GM12878 (cell line): ENCODE results near the gene PDCL3. TPM values are rescaled to one million over a fixed set of nuclear protein-coding genes. Genes with fewer than 3 reads are reported as not detected.
A peak's percentile ranks its signal among the peaks of the same experiment; 100 is the strongest.

Source experiments
- BACH1 ChIP-seq: fragments of 450-650 bp; IDR thresholded peaks from 2 replicates; pipeline ENCODE4 v1.6.1; 2017; ENCODE audit warnings: mild to moderate bottlenecking, borderline replicate concordance
- CREM ChIP-seq: IDR thresholded peaks from 2 replicates; pipeline ENCODE4 v1.6.1; 2014; ENCODE audit warnings: antibody characterized with exemption, low read depth
- ESRRA ChIP-seq: IDR thresholded peaks from 2 replicates; pipeline ENCODE4 v1.6.1; 2012; ENCODE audit warnings: mild to moderate bottlenecking, low read length, improper control_type of control experiment
- EZH2 ChIP-seq: IDR thresholded peaks from 2 replicates; pipeline ENCODE4 v1.6.1; 2012; ENCODE audit warnings: low read depth, mild to moderate bottlenecking, control low read depth, inconsistent platforms, low read length, borderline replicate concordance; ENCODE audit not compliant: control insufficient read depth
- LARP7 ChIP-seq: fragments of 450-650 bp; IDR thresholded peaks from 2 replicates; pipeline ENCODE4 v1.6.1; 2017; ENCODE audit warnings: mild to moderate bottlenecking
- MTA3 ChIP-seq: IDR thresholded peaks from 2 replicates; pipeline ENCODE4 v1.6.1; 2012; ENCODE audit warnings: low read length, inconsistent platforms, borderline replicate concordance
- NBN ChIP-seq: fragments of 450-650 bp; IDR thresholded peaks from 2 replicates; pipeline ENCODE4 v1.6.1; 2016
- PBX3 ChIP-seq: IDR thresholded peaks from 2 replicates; pipeline ENCODE4 v1.6.1; 2011; ENCODE audit warnings: mild to moderate bottlenecking, low read depth, low read length, moderate library complexity; ENCODE audit not compliant: insufficient replicate concordance
- POU2F2 ChIP-seq: IDR thresholded peaks from 3 replicates; pipeline ENCODE4 v1.6.1; 2011; ENCODE audit warnings: low read depth, mild to moderate bottlenecking, low read length, borderline replicate concordance
- SIX5 ChIP-seq: IDR thresholded peaks from 2 replicates; pipeline ENCODE4 v1.6.1; 2011; ENCODE audit warnings: mild to moderate bottlenecking, low read depth, low read length, moderate library complexity; ENCODE audit not compliant: severe bottlenecking
- SMAD1 ChIP-seq: fragments of 450-650 bp; IDR thresholded peaks from 2 replicates; pipeline ENCODE4 v1.6.1; 2018; ENCODE audit warnings: mild to moderate bottlenecking, low read depth; ENCODE audit not compliant: partially characterized antibody
- SMC3 ChIP-seq: IDR thresholded peaks from 2 replicates; pipeline ENCODE4 v1.6.1; 2011; ENCODE audit warnings: low read length, improper control_type of control experiment, borderline replicate concordance
- SREBF2 ChIP-seq: IDR thresholded peaks from 2 replicates; pipeline ENCODE4 v1.6.1; 2012; ENCODE audit warnings: mild to moderate bottlenecking, low read length
- TAF1 ChIP-seq: IDR thresholded peaks from 2 replicates; pipeline ENCODE4 v1.6.1; 2011; ENCODE audit warnings: mild to moderate bottlenecking, low read depth, low read length, borderline replicate concordance
- USF2 ChIP-seq: IDR thresholded peaks from 2 replicates; pipeline ENCODE4 v1.6.1; 2011; ENCODE audit warnings: low read depth, low read length, improper control_type of control experiment, borderline replicate concordance
- WRNIP1 ChIP-seq: IDR thresholded peaks from 2 replicates; pipeline ENCODE4 v1.6.1; 2011; ENCODE audit warnings: low read depth, low read length, improper control_type of control experiment, borderline replicate concordance
- polyA plus RNA-seq, 11 experiments: library from polyadenylated mRNA; depleted of rRNA in 4 of 11; unstranded in 6 of 11; stranded (reverse) in 5 of 11; fragments of >200 nt; fragmentation: Nextera tagmentation in 4 of 11; fragmentation: Illumina TruSeq in 1 of 11; extraction: Ambion mirVana in 4 of 11; extraction: Trizol in 1 of 11; gene quantifications; 1 replicate in 1 of 11; 2 replicates in 10 of 11; pipeline versions ENCODE4 v1.2.1 to v1.2.3, GENCODE V29; 2011 to 2016; ENCODE audit warnings: inconsistent platforms in 2 of 11, missing spikeins in 2 of 11, low read depth in 1 of 11
- total RNA-seq, 4 experiments: library from RNA; depleted of rRNA in 3 of 4; stranded (reverse); fragments of >200 nt in 3 of 4; fragmentation: Illumina TruSeq in 1 of 4; extraction: Trizol in 1 of 4; gene quantifications; 2 replicates each; pipeline versions ENCODE4 v1.2.1 to v1.2.3, GENCODE V29; 2013 to 2021
- TF ChIP-seq, protein P1 (sequence below): fragments of 450-650 bp; IDR thresholded peaks from 2 replicates; pipeline ENCODE4 v1.6.1; 2017; ENCODE audit warnings: mild to moderate bottlenecking, moderate library complexity
- TF ChIP-seq, protein P2 (sequence below): IDR thresholded peaks from 2 replicates; pipeline ENCODE4 v1.6.1; 2012; ENCODE audit warnings: improper control_type of control experiment, low read depth, low read length; ENCODE audit not compliant: insufficient replicate concordance

Gene PDCL3
- total and polyA plus RNA-seq, 10 of the 15 experiments (the other 5 are each of a cell fraction or from before 2014, with no cell fraction given): 22.9 to 111 (median 51.1) TPM

DNA sequence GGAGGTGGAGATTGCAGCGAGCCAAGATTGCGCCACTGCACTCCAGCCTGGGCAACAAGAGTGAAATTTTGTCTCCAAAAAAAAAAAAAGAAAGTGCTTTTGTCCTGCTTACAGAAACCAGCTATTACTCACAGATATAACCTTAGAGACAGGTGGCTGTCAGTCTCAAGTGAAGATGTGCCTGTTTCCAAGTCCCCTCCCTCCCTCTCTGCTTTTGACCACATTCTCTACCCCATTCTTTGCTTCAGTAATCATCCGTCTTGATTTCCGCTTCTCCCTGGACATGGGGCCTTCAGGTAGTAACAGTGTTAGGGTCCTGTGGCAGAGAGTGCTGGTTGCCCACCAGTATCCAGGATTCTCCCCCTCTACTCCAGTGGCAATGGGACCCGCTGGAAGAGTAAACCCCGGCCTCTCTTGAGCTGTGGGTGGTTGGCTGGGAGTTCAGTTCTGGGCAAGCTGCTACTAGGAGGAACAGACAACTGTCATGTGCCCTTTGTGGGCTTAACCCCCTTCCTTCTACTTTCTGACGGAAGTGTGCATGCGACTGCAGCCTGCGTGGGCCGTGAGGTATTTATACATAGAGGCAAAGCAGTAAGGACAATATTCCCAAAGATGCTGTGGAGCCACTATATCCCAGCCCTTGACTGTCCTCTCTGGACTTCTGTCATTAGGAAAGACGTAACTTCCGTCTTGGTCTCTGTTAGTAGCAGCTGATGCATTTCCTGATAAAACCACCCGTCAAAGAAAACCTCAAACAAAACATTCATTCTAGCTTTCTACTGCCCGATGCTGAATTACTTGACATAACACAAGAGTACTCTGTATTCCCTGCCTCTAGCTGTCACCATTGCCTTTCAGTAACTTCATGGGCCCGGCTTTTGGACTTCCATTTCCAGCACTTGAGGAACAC lies 17.8 kb downstream of the PDCL3 start (continued):
- 0 out of 2 replicates have a peak, but pooled peaks have one; percentile 26 for TF ChIP-seq MTA3
- no peak for TF ChIP-seq SMAD1
- TF ChIP-seq, protein P1, sequence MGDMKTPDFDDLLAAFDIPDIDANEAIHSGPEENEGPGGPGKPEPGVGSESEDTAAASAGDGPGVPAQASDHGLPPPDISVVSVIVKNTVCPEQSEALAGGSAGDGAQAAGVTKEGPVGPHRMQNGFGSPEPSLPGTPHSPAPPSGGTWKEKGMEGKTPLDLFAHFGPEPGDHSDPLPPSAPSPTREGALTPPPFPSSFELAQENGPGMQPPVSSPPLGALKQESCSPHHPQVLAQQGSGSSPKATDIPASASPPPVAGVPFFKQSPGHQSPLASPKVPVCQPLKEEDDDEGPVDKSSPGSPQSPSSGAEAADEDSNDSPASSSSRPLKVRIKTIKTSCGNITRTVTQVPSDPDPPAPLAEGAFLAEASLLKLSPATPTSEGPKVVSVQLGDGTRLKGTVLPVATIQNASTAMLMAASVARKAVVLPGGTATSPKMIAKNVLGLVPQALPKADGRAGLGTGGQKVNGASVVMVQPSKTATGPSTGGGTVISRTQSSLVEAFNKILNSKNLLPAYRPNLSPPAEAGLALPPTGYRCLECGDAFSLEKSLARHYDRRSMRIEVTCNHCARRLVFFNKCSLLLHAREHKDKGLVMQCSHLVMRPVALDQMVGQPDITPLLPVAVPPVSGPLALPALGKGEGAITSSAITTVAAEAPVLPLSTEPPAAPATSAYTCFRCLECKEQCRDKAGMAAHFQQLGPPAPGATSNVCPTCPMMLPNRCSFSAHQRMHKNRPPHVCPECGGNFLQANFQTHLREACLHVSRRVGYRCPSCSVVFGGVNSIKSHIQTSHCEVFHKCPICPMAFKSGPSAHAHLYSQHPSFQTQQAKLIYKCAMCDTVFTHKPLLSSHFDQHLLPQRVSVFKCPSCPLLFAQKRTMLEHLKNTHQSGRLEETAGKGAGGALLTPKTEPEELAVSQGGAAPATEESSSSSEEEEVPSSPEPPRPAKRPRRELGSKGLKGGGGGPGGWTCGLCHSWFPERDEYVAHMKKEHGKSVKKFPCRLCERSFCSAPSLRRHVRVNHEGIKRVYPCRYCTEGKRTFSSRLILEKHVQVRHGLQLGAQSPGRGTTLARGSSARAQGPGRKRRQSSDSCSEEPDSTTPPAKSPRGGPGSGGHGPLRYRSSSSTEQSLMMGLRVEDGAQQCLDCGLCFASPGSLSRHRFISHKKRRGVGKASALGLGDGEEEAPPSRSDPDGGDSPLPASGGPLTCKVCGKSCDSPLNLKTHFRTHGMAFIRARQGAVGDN: peak; percentile 91
- 0 out of 2 replicates have a peak, but pooled peaks have one; percentile 8 for TF ChIP-seq TAF1
- TF ChIP-seq SREBF2: no peak
- no peak for TF ChIP-seq ESRRA
- peak; percentile 68 for TF ChIP-seq PBX3
- TF ChIP-seq SIX5: no peak
- TF ChIP-seq, protein P2, sequence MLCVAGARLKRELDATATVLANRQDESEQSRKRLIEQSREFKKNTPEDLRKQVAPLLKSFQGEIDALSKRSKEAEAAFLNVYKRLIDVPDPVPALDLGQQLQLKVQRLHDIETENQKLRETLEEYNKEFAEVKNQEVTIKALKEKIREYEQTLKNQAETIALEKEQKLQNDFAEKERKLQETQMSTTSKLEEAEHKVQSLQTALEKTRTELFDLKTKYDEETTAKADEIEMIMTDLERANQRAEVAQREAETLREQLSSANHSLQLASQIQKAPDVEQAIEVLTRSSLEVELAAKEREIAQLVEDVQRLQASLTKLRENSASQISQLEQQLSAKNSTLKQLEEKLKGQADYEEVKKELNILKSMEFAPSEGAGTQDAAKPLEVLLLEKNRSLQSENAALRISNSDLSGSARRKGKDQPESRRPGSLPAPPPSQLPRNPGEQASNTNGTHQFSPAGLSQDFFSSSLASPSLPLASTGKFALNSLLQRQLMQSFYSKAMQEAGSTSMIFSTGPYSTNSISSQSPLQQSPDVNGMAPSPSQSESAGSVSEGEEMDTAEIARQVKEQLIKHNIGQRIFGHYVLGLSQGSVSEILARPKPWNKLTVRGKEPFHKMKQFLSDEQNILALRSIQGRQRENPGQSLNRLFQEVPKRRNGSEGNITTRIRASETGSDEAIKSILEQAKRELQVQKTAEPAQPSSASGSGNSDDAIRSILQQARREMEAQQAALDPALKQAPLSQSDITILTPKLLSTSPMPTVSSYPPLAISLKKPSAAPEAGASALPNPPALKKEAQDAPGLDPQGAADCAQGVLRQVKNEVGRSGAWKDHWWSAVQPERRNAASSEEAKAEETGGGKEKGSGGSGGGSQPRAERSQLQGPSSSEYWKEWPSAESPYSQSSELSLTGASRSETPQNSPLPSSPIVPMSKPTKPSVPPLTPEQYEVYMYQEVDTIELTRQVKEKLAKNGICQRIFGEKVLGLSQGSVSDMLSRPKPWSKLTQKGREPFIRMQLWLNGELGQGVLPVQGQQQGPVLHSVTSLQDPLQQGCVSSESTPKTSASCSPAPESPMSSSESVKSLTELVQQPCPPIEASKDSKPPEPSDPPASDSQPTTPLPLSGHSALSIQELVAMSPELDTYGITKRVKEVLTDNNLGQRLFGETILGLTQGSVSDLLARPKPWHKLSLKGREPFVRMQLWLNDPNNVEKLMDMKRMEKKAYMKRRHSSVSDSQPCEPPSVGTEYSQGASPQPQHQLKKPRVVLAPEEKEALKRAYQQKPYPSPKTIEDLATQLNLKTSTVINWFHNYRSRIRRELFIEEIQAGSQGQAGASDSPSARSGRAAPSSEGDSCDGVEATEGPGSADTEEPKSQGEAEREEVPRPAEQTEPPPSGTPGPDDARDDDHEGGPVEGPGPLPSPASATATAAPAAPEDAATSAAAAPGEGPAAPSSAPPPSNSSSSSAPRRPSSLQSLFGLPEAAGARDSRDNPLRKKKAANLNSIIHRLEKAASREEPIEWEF: no peak
- peak; percentile 34; the same call in 1 of the 2 replicates for TF ChIP-seq NBN
- no peak for TF ChIP-seq BACH1
- TF ChIP-seq CREM: peak; percentile 39; the same call in 1 of the 2 replicates
- TF ChIP-seq SMC3: no peak
- no peak for TF ChIP-seq WRNIP1
- TF ChIP-seq POU2F2: no peak
- TF ChIP-seq LARP7: no peak
- no peak for TF ChIP-seq EZH2
- TF ChIP-seq USF2: no peak; the same call in 1 of the 2 replicates
